Vagina (tissue), 2 donors: ENCODE measurements around the gene RANGRF. TPM values are rescaled to one million over a fixed set of nuclear protein-coding genes. Genes with fewer than 3 reads are reported as not detected.

Experiments
- DNase-seq, 2 donors: peaks; one replicate each; pipeline ENCODE4 v3.0.0-alpha.2; 2017; ENCODE audit errors: extremely low spot score in 2 of 2
- H3K27ac ChIP-seq: fragments of 200-600 bp; sonication (generic); one replicate; pipeline ENCODE4 v1.5.1; 2019
- H3K27me3 ChIP-seq: fragments of 200-600 bp; sonication (generic); one replicate; pipeline ENCODE4 v1.5.1; 2019
- H3K36me3 ChIP-seq, 2 donors: fragments of 200-600 bp; sonication (generic); one replicate each; pipeline ENCODE4 v1.5.1; 2017 to 2019
- H3K4me1 ChIP-seq: fragments of 200-600 bp; sonication (generic); one replicate; pipeline ENCODE4 v1.5.1; 2019
- H3K4me3 ChIP-seq, 2 donors: fragments of 200-600 bp; sonication (generic); 1 replicate in 1 of 2; 2 replicates in 1 of 2; pipeline ENCODE4 v1.5.1; 2016 to 2019
- H3K9me3 ChIP-seq: fragments of 200-600 bp; sonication (generic); one replicate; pipeline ENCODE4 v1.5.1; 2019
- POLR2A ChIP-seq, 2 donors: fragments of 450-650 bp; IDR thresholded peaks; one replicate each; pipeline ENCODE4 v1.6.1; 2017; ENCODE audit warnings: antibody characterized with exemption in 2 of 2, mild to moderate bottlenecking in 2 of 2, moderate library complexity in 2 of 2
- POLR2AphosphoS5 ChIP-seq, 2 donors: sonication (generic); formaldehyde crosslinking; IDR thresholded peaks; one replicate each; pipeline ENCODE4 v1.9.0; 2017; ENCODE audit warnings: antibody characterized with exemption in 2 of 2, mild to moderate bottlenecking in 2 of 2, low read depth in 1 of 2; ENCODE audit not compliant: insufficient read depth in 1 of 2
- intact Hi-C: fragments of 100-400 bp; cut with DNase I; formaldehyde crosslinking; loops from one replicate; pipeline ENCODE4 v1.15.1; 2023
- total RNA-seq: library from RNA; depleted of rRNA; stranded (reverse); fragments of >200 nt; gene quantifications from one replicate; pipeline ENCODE4 v1.2.3, GENCODE V29; 2016
- TF ChIP-seq, protein P1 (sequence below), 3 experiments: fragments of 450-650 bp in 2 of 3; fragments of 200-600 bp in 1 of 3; sonication (generic) in 1 of 3; IDR thresholded peaks; one replicate each; pipeline ENCODE4 v1.5.1; 2017 to 2019; ENCODE audit warnings: antibody characterized with exemption in 3 of 3, mild to moderate bottlenecking in 2 of 3, moderate library complexity in 2 of 3

RANGRF gene
- total RNA-seq, 1 donor from 2014 or later: 19.4 TPM

GRCh38 chr17:8326511-8327302 is 38.2 kb downstream of the RANGRF start:
- Histone ChIP-seq H3K27me3 (no peaks in the 10 kb centered on the region), H3K36me3 (no peaks in the 10 kb centered on the region), H3K27ac (peak overlapping the region; percentile 69), H3K9me3 (no peaks in the 10 kb centered on the region), H3K4me3 (peak overlapping the region; percentile 59 to 72), H3K4me1 (peaks cover 21% of the 10 kb centered on the region)
- no peak for DNase-seq
- intact Hi-C loops: no loop called here
- TF ChIP-seq, protein P1, sequence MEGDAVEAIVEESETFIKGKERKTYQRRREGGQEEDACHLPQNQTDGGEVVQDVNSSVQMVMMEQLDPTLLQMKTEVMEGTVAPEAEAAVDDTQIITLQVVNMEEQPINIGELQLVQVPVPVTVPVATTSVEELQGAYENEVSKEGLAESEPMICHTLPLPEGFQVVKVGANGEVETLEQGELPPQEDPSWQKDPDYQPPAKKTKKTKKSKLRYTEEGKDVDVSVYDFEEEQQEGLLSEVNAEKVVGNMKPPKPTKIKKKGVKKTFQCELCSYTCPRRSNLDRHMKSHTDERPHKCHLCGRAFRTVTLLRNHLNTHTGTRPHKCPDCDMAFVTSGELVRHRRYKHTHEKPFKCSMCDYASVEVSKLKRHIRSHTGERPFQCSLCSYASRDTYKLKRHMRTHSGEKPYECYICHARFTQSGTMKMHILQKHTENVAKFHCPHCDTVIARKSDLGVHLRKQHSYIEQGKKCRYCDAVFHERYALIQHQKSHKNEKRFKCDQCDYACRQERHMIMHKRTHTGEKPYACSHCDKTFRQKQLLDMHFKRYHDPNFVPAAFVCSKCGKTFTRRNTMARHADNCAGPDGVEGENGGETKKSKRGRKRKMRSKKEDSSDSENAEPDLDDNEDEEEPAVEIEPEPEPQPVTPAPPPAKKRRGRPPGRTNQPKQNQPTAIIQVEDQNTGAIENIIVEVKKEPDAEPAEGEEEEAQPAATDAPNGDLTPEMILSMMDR (IDR thresholded peaks at IDR 0.05): no peak
- TF ChIP-seq POLR2AphosphoS5 (IDR thresholded peaks at IDR 0.05; ENCODE audit: insufficient read depth in 1 of 2, low read depth in 1 of 2): peak in 1 of 2 donors; percentile 35
- TF ChIP-seq POLR2A (IDR thresholded peaks at IDR 0.05): no peak

DNA sequence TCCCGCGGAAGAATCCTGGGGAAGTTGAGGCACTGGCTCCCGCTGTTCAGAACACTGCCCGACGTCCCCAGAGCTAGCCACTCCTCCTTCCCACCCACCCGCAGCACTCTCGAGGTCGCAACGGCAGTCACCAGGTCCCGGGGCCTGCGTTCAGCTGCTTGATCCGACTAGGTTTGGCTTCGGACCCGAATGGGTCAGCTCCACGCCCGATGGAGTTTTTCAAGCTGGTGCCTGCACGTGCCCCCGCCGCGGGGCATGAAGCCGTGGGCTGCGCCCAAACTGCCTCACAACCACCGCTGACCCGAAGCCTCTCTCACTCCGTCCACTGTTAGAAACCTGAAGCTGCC is 38.8 kb downstream of the RANGRF start:
- no peak for TF ChIP-seq POLR2A (IDR thresholded peaks at IDR 0.05)
- TF ChIP-seq, protein P1 (IDR thresholded peaks at IDR 0.05): no peak
- TF ChIP-seq POLR2AphosphoS5 (IDR thresholded peaks at IDR 0.05; ENCODE audit: insufficient read depth in 1 of 2, low read depth in 1 of 2): no peak
- H3K4me3 ChIP-seq: peak overlapping the region; percentile 59 to 72
- peak overlapping the region; percentile 69 for H3K27ac ChIP-seq
- intact Hi-C loops: no loop called here
- no peaks in the 10 kb centered on the region for H3K9me3 ChIP-seq
- no peak for DNase-seq
- H3K36me3 ChIP-seq: no peaks in the 10 kb centered on the region
- peaks cover 21% of the 10 kb centered on the region for H3K4me1 ChIP-seq
- H3K27me3 ChIP-seq: no peaks in the 10 kb centered on the region

- Histone ChIP-seq H3K4me1 (peaks cover 5% of the 10 kb centered on the region), H3K27ac (no peak overlapping the region), H3K27me3 (no peaks in the 10 kb centered on the region), H3K9me3 (no peaks in the 10 kb centered on the region), H3K36me3 (no peaks in the 10 kb centered on the region), H3K4me3 (no peak overlapping the region)
- TF ChIP-seq POLR2AphosphoS5 (IDR thresholded peaks at IDR 0.05; ENCODE audit: insufficient read depth in 1 of 2, low read depth in 1 of 2): no peak
- TF ChIP-seq, protein P1 (IDR thresholded peaks at IDR 0.05): no peak
- TF ChIP-seq POLR2A (IDR thresholded peaks at IDR 0.05): no peak
- no peak for DNase-seq
- intact Hi-C loops: no loop called here
Observed at GRCh38 chr17:8332128-8332527, 43.7 kb downstream of the RANGRF start.

DNA sequence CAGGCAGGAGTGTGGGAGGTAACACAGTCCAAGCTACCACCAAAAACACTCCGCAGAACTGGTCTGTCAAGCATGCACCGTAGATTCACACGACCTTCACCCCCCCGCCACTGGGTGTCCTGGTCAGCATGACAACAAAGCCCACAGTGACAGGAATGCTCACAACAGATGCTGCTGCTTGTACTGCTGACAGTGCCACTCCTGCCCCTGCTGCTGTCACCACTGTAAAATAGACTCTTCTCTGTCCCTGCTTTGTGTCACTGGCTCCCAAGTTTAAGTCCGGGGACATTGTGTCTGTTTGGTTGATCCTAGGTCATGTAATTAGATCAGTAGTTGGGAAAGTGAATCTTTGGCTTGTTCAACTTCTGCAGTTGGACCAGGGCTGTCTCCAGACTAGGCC is 44.2 kb downstream of the RANGRF start:
- intact Hi-C loops: no loop called here
- Histone ChIP-seq H3K4me1 (no peaks in the 10 kb centered on the region), H3K4me3 (no peak overlapping the region), H3K36me3 (no peaks in the 10 kb centered on the region), H3K27me3 (no peaks in the 10 kb centered on the region), H3K27ac (no peak overlapping the region), H3K9me3 (no peaks in the 10 kb centered on the region)
- TF ChIP-seq, protein P1 (IDR thresholded peaks at IDR 0.05): no peak
- TF ChIP-seq POLR2AphosphoS5 (IDR thresholded peaks at IDR 0.05; ENCODE audit: insufficient read depth in 1 of 2, low read depth in 1 of 2) (no peak), POLR2A (IDR thresholded peaks at IDR 0.05) (no peak)
- no peak for DNase-seq

GRCh38 chr17:8333281-8333680 is 44.8 kb downstream of the RANGRF start:
- H3K36me3 ChIP-seq: no peaks in the 10 kb centered on the region

More at GRCh38 chr17:8333281-8333680, 44.8 kb downstream of the RANGRF start:
- TF ChIP-seq POLR2AphosphoS5 (IDR thresholded peaks at IDR 0.05; ENCODE audit: insufficient read depth in 1 of 2, low read depth in 1 of 2) (no peak), POLR2A (IDR thresholded peaks at IDR 0.05) (no peak)
- TF ChIP-seq, protein P1 (IDR thresholded peaks at IDR 0.05): no peak
- intact Hi-C loops: no loop called here
- no peak overlapping the region for H3K27ac ChIP-seq
- no peaks in the 10 kb centered on the region for H3K27me3 ChIP-seq
- DNase-seq: no peak
- H3K4me1 ChIP-seq: no peaks in the 10 kb centered on the region
- no peak overlapping the region for H3K4me3 ChIP-seq
- no peaks in the 10 kb centered on the region for H3K9me3 ChIP-seq
